T-cell (primary cell): ENCODE measurements around the gene KCNJ10. TPM values are rescaled to one million over a fixed set of nuclear protein-coding genes. Genes with fewer than 3 reads are reported as not detected.

Experiments used
- ATAC-seq, 4 experiments: fragments of 200-7000 bp in 3 of 4; fragments of 150-1000 bp in 1 of 4; cut with Tn5 transposase; replicated peaks in 1 of 4; 1 replicate in 3 of 4; 2 replicates in 1 of 4; pipeline ENCODE4 v1.10.0; 2021; ENCODE audit warnings: moderate library complexity in 3 of 4, mild to moderate bottlenecking in 2 of 4, moderate number of reproducible peaks in 1 of 4
- CTCF ChIA-PET, 2 donors: fragments of 300-600 bp; sonication (Branson Sonifier 250); formaldehyde crosslinking; loops; one replicate each; lab custom pipeline; 2022; ENCODE audit warnings: antibody characterized with exemption in 2 of 2; lab: Charles Lee
- POLR2A ChIA-PET, 2 donors: fragments of 300-600 bp; sonication (Branson Sonifier 250); formaldehyde crosslinking; loops; one replicate each; lab custom pipeline; 2022; ENCODE audit warnings: antibody characterized with exemption in 2 of 2; lab: Charles Lee
- DNase-seq, 35 experiments: peaks; one replicate each; pipeline versions ENCODE4 v3.0.0 to v3.0.0-alpha.2; 2013 to 2023
- H3K27ac ChIP-seq: one replicate; pipeline ENCODE4 v1.5.1; 2013; ENCODE audit warnings: low read length
- H3K27me3 ChIP-seq, 2 experiments: replicated peaks in 1 of 2; 1 replicate in 1 of 2; 2 replicates in 1 of 2; pipeline versions ENCODE4 v1.6.1 to v1.7.0; 2013; ENCODE audit warnings: low read length in 1 of 2, mixed read lengths in 1 of 2; ENCODE audit not compliant: control insufficient read depth in 2 of 2, insufficient read depth in 2 of 2; ENCODE audit errors: extremely low read depth in 1 of 2
- H3K36me3 ChIP-seq, 2 donors: 1 replicate in 1 of 2; 2 replicates in 1 of 2; pipeline versions ENCODE4 v1.6.1 to v1.7.0; 2013; ENCODE audit warnings: low read length in 1 of 2; ENCODE audit not compliant: control insufficient read depth in 2 of 2, insufficient read depth in 1 of 2; ENCODE audit errors: extremely low read depth in 1 of 2
- H3K4me1 ChIP-seq, 2 experiments: 1 replicate in 1 of 2; 2 replicates in 1 of 2; pipeline versions ENCODE4 v1.6.1 to v1.7.0; 2013; ENCODE audit warnings: low read length in 2 of 2, mixed read lengths in 1 of 2; ENCODE audit not compliant: insufficient read depth in 2 of 2, control insufficient read depth in 1 of 2; ENCODE audit errors: extremely low read depth in 1 of 2
- H3K4me3 ChIP-seq, 2 donors: 1 replicate in 1 of 2; 2 replicates in 1 of 2; pipeline versions ENCODE4 v1.5.1 to v1.7.0; 2013; ENCODE audit warnings: mild to moderate bottlenecking in 2 of 2, low read length in 1 of 2, moderate library complexity in 1 of 2; ENCODE audit not compliant: control insufficient read depth in 1 of 2; ENCODE audit errors: extremely low read depth in 1 of 2
- H3K9me3 ChIP-seq: 2 replicates; pipeline ENCODE4 v1.7.0; 2013
- H3K27ac Mint-ChIP-seq, 2 donors: one replicate each; pipeline ENCODE4 v1.8.0; 2020 to 2021; ENCODE audit warnings: mild to moderate bottlenecking in 2 of 2, mixed read lengths in 2 of 2
- H3K27me3 Mint-ChIP-seq, 2 donors: one replicate each; pipeline ENCODE4 v1.8.0; 2021 to 2022; ENCODE audit warnings: mixed read lengths in 2 of 2
- H3K36me3 Mint-ChIP-seq: one replicate; pipeline ENCODE4 v1.8.0; 2021; ENCODE audit warnings: mixed read lengths
- H3K4me1 Mint-ChIP-seq, 3 donors: one replicate each; pipeline ENCODE4 v1.8.0; 2020 to 2022; ENCODE audit warnings: mixed read lengths in 3 of 3, mild to moderate bottlenecking in 1 of 3
- H3K4me3 Mint-ChIP-seq, 3 donors: one replicate each; pipeline ENCODE4 v1.8.0; 2020 to 2022; ENCODE audit warnings: mild to moderate bottlenecking in 3 of 3, mixed read lengths in 3 of 3, moderate library complexity in 3 of 3
- H3K9me3 Mint-ChIP-seq, 3 donors: one replicate each; pipeline ENCODE4 v1.8.0; 2020 to 2022; ENCODE audit warnings: mixed read lengths in 3 of 3
- WGBS: methylation state at CpG from one replicate; pipeline ENCODE4 v1.1.5; 2013; ENCODE audit warnings: missing lambda C conversion rate; ENCODE audit not compliant: insufficient coverage; 5-methylcytosine and 5-hydroxymethylcytosine counted together
- total RNA-seq, 35 experiments: library from RNA in 6 of 35; stranded (reverse) in 6 of 35; fragments of 120-200 nt in 1 of 35; gene quantifications; one replicate each; pipeline versions ENCODE4 v1.2.1 to v1.2.4 and lab custom pipeline; 2013 to 2026

The KCNJ10 gene
- total RNA-seq, 5 donors from 2014 or later (not counting 1 experiment from before 2014, with no cell fraction given): 0.22 TPM; not detected in 4

GRCh38 chr1:159958719-159959380 is 111.1 kb downstream of the KCNJ10 start:
- H3K36me3 Mint-ChIP-seq: no peaks in the 10 kb centered on the region
- DNase-seq: no peak
- Histone ChIP-seq H3K9me3 (no peaks in the 10 kb centered on the region), H3K27me3 (peaks cover 0 to 20% of the 10 kb centered on the region in 2 experiments), H3K4me3 (no peak overlapping the region), H3K36me3 (no peaks in the 10 kb centered on the region), H3K27ac (no peak overlapping the region), H3K4me1 (no peaks in the 10 kb centered on the region)
- H3K27me3 Mint-ChIP-seq: peaks cover 17 to 28% of the 10 kb centered on the region in 2 donors
- ChIA-PET POLR2A (no interaction called here), CTCF (interaction anchor here in 1 of 2 donors (1.7 kb wide), 1 partner anchor 48 kb away, joined by 9 read pairs; no protein-coding TSS in a partner anchor)
- H3K27ac Mint-ChIP-seq: no peak overlapping the region
- H3K4me1 Mint-ChIP-seq: no peaks in the 10 kb centered on the region
- WGBS: no CpG with 5 or more reads among the region's 3 CpGs
- ATAC-seq: no peak
- no peaks in the 10 kb centered on the region for H3K9me3 Mint-ChIP-seq
- H3K4me3 Mint-ChIP-seq: no peak overlapping the region

GRCh38 chr1:159957824-159958268 is 112.1 kb downstream of the KCNJ10 start:
- CTCF ChIA-PET: interaction anchor here (1.0 to 1.7 kb wide), 2 partner anchors 48 to 49 kb away, joined by 5 to 9 read pairs; no protein-coding TSS in a partner anchor
- 71% methylated on average over 8 of the region's 9 CpGs for WGBS

DNA sequence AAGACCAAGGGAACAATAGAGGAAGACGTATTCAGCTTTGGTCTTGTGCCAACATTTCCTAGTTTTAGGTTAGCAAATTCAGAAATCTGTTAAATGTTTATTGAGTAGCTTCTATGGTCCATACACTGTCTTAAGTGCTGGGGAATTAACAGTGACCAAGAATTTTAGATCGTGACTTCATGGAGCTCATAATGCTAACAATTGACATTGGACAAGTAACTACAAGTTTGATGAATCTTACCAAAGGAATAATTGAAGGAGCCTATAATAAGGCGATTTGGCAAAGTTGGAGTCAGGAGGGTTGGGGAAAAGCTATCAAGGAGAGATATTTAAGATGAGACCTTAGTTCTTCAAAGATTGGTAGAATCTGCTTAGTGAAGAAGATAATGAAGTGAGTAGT is 114.5 kb downstream of the KCNJ10 start:
- POLR2A ChIA-PET: no interaction called here

More at GRCh38 chr1:159957824-159958268, 112.1 kb downstream of the KCNJ10 start:
- Mint-ChIP-seq H3K27ac (no peak overlapping the region), H3K4me3 (no peak overlapping the region), H3K27me3 (peaks cover 25 to 36% of the 10 kb centered on the region in 2 donors), H3K9me3 (no peaks in the 10 kb centered on the region), H3K4me1 (no peaks in the 10 kb centered on the region), H3K36me3 (no peaks in the 10 kb centered on the region)
- Histone ChIP-seq H3K36me3 (no peaks in the 10 kb centered on the region), H3K9me3 (no peaks in the 10 kb centered on the region), H3K4me3 (no peak overlapping the region), H3K27ac (no peak overlapping the region), H3K4me1 (no peaks in the 10 kb centered on the region), H3K27me3 (peaks cover 0 to 30% of the 10 kb centered on the region in 2 experiments)
- DNase-seq (no peak), ATAC-seq (no peak)
- POLR2A ChIA-PET: interaction anchor here in 1 of 2 donors (0.5 kb wide), 1 partner anchor 47 kb away, joined by 3 read pairs; no protein-coding TSS in a partner anchor

DNA sequence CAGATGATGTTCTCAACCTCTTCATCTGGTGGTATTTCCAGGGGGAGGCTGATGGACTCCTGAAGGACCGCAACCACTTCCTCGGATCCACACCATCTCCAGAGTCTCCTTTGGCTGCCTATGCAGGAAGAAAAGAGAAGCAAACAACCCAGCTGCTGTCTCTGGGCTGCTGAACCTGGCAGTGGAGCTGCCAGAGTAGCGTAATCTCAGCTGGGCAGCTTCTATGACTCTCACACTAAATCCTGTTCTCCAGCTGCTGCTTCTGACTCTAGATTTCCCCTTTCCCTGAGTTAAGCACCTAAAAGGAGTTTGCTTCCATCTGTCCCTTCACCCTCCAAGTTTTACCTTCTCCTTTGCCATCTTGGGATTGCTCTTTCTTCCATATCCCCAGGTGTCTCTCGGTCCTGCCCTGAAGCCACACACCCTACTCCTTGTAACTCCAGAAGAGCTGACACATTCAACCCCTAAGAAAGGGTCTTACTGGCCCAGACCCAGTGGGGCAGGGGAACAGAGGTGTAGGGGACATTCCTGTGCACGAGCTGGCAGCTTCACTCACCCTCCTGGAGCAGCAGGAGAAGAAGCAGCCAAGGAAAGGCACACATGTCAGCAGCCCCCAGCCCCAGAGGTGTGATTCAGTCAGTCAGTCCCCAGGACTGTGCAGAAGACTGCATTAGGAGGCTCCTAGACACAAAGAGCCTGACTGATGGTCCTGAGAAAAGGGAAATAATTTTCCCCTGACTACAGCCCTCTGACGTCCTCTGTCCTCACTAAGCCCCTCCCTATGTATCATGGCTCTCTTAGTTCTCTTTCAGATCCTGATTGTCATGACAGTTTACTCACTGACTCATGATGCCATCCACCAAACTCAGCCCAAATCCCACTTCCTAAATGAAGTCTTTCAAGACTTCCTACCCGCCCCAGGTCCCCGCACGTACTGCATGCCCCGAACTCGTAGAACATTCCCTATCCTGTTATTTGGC is 116.1 kb downstream of the KCNJ10 start, which contains the start of gene SLAMF9:
SLAMF9 (minus strand) TSS at position 702 of the 980 bp plus-strand sequence; CDS start at position 602, 100 bp downstream.
- Histone ChIP-seq H3K36me3 (no peaks in the 10 kb centered on the region), H3K9me3 (no peaks in the 10 kb centered on the region), H3K4me3 (no peak within 1 kb of the TSS), H3K27ac (no peak within 1 kb of the TSS), H3K4me1 (no peaks in the 10 kb centered on the region), H3K27me3 (peaks cover 0 to 33% of the 10 kb centered on the region in 2 experiments)
- H3K27ac Mint-ChIP-seq: peak within 1 kb of the TSS in 1 of 2 donors; percentile 33
- DNase-seq: no peak
- H3K36me3 Mint-ChIP-seq: no peaks in the 10 kb centered on the region
- no peak within 1 kb of the TSS for H3K4me3 Mint-ChIP-seq
- ATAC-seq: no peak
- 72% methylated on average over 10 of the region's 11 CpGs for WGBS
- ChIA-PET CTCF (no interaction called here), POLR2A (no interaction called here)
- no peaks in the 10 kb centered on the region for H3K4me1 Mint-ChIP-seq
- H3K27me3 Mint-ChIP-seq: peaks cover 26 to 29% of the 10 kb centered on the region in 2 donors
- H3K9me3 Mint-ChIP-seq: no peaks in the 10 kb centered on the region

More for the DNA sequence above, 114.5 kb downstream of the KCNJ10 start:
- no peak for ATAC-seq
- CTCF ChIA-PET: no interaction called here
- H3K4me1 Mint-ChIP-seq: no peaks in the 10 kb centered on the region
- no peaks in the 10 kb centered on the region for H3K36me3 Mint-ChIP-seq
- H3K9me3 Mint-ChIP-seq: no peaks in the 10 kb centered on the region
- peaks cover 35 to 36% of the 10 kb centered on the region in 2 donors for H3K27me3 Mint-ChIP-seq
- H3K4me3 ChIP-seq: no peak overlapping the region
- H3K27ac Mint-ChIP-seq: no peak overlapping the region
- no peaks in the 10 kb centered on the region for H3K4me1 ChIP-seq
- H3K27me3 ChIP-seq: peaks cover 0 to 34% of the 10 kb centered on the region in 2 experiments
- H3K36me3 ChIP-seq: no peaks in the 10 kb centered on the region
- no peak for DNase-seq
- H3K4me3 Mint-ChIP-seq: no peak overlapping the region
- whole genome bisulfite sequencing: 86% methylated on average over 3 of the region's 3 CpGs
- no peaks in the 10 kb centered on the region for H3K9me3 ChIP-seq
- H3K27ac ChIP-seq: no peak overlapping the region

GRCh38 chr1:159952932-159953331 is 117.0 kb downstream of the KCNJ10 start:
- POLR2A ChIA-PET: no interaction called here
- CTCF ChIA-PET: interaction anchor here in 1 of 2 donors (0.7 kb wide), 1 partner anchor 55 kb away, joined by 3 read pairs; no protein-coding TSS in a partner anchor
- Mint-ChIP-seq H3K27me3 (peaks cover 24 to 29% of the 10 kb centered on the region in 2 donors), H3K9me3 (no peaks in the 10 kb centered on the region), H3K4me1 (no peaks in the 10 kb centered on the region), H3K36me3 (no peaks in the 10 kb centered on the region), H3K27ac (no peak overlapping the region), H3K4me3 (no peak overlapping the region)
- Histone ChIP-seq H3K27ac (no peak overlapping the region), H3K27me3 (peaks cover 0 to 33% of the 10 kb centered on the region in 2 experiments), H3K9me3 (no peaks in the 10 kb centered on the region), H3K4me1 (no peaks in the 10 kb centered on the region), H3K4me3 (no peak overlapping the region), H3K36me3 (no peaks in the 10 kb centered on the region)
- ATAC-seq (no peak), DNase-seq (no peak)
- 94% methylated on average over 4 of the region's 5 CpGs for WGBS

GRCh38 chr1:159951551-159951950 is 118.4 kb downstream of the KCNJ10 start:
- H3K27ac ChIP-seq: no peak overlapping the region
- ChIA-PET CTCF (no interaction called here), POLR2A (no interaction called here)
- WGBS: 83% methylated on average over 1 of the region's 1 CpG
- Mint-ChIP-seq H3K27me3 (peaks cover 24 to 34% of the 10 kb centered on the region in 2 donors), H3K27ac (no peak overlapping the region), H3K9me3 (no peaks in the 10 kb centered on the region), H3K4me1 (no peaks in the 10 kb centered on the region), H3K36me3 (no peaks in the 10 kb centered on the region), H3K4me3 (no peak overlapping the region)
- DNase-seq: no peak
- no peaks in the 10 kb centered on the region for H3K36me3 ChIP-seq
- H3K27me3 ChIP-seq: peaks cover 0 to 35% of the 10 kb centered on the region in 2 experiments
- ATAC-seq: no peak
- H3K4me1 ChIP-seq: no peaks in the 10 kb centered on the region
- H3K9me3 ChIP-seq: no peaks in the 10 kb centered on the region
- H3K4me3 ChIP-seq: no peak overlapping the region
